Measurements from ENCODE around the gene PIEZO2. TPM values are rescaled to one million over a fixed set of nuclear protein-coding genes. Genes with fewer than 3 reads are reported as not detected.

PIEZO2 gene
- total RNA-seq, 4 donors from 2014 or later: 0.64 to 1.8 (median 1.6) TPM

DNA sequence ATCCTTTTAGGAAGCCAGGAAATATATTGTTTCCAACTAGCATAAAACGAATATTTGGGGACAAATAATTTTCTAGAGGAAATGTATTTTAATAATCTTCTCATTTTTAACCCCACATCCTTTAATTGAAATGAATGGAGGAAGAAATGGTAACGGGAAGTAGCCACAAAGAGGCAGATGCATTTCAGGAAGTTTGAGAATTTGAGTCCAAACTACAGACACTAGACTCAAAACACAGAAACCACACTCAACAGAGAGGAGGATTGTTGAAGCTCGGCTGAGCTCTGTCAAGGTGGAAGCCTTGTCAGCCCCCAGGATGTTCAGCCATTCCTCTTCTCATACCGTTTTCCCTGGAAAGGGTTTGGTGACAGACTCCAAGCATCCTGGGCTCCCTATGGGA, 335.0 kb downstream of the PIEZO2 start:
- no peak overlapping the region for H3K4me3 ChIP-seq
- H3K36me3 ChIP-seq: no peaks in the 10 kb centered on the region
- TF ChIP-seq POLR2AphosphoS5 (IDR thresholded peaks at IDR 0.05) (no peak), EP300 (IDR thresholded peaks at IDR 0.05) (no peak), POLR2A (IDR thresholded peaks at IDR 0.05) (no peak)
- TF ChIP-seq, protein P1, sequence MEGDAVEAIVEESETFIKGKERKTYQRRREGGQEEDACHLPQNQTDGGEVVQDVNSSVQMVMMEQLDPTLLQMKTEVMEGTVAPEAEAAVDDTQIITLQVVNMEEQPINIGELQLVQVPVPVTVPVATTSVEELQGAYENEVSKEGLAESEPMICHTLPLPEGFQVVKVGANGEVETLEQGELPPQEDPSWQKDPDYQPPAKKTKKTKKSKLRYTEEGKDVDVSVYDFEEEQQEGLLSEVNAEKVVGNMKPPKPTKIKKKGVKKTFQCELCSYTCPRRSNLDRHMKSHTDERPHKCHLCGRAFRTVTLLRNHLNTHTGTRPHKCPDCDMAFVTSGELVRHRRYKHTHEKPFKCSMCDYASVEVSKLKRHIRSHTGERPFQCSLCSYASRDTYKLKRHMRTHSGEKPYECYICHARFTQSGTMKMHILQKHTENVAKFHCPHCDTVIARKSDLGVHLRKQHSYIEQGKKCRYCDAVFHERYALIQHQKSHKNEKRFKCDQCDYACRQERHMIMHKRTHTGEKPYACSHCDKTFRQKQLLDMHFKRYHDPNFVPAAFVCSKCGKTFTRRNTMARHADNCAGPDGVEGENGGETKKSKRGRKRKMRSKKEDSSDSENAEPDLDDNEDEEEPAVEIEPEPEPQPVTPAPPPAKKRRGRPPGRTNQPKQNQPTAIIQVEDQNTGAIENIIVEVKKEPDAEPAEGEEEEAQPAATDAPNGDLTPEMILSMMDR (IDR thresholded peaks at IDR 0.05): no peak
- no peak for ATAC-seq
- H3K9me3 ChIP-seq: no peaks in the 10 kb centered on the region
- WGBS, 2 donors (ENCODE audit: low coverage in 1 of 2): 67 to 70% methylated on average over 3 to 4 of the region's 4 CpGs
- no peaks in the 10 kb centered on the region for H3K27me3 ChIP-seq
- H3K4me1 ChIP-seq: no peaks in the 10 kb centered on the region
- no peak overlapping the region for H3K27ac ChIP-seq

DNA sequence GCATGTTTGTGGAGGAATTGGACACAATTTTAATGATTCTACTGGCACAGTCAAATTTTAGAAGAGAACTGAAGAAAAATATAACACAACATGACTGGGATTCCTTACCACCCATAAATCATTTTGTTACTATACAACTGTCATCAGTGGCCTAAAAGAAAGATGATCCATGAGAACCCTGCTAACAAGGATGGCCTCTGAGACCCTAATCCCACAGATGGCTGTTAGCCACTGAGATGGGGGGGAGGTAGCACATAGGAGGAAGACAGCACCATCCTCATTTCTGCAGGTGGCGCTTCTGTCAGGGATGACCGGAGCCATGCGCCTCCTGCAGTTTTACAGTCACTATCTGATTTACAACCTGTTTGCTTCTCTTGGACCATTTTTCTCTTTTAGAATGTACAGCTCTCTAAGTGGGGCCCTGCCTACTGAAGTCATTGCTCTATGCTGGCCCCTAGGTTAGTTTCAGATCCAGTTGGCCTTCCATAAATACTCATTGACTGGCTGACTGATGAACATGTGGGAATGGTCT, 343.7 kb downstream of the PIEZO2 start:
- H3K4me1 ChIP-seq: no peaks in the 10 kb centered on the region
- no peak for ATAC-seq
- WGBS, 2 donors (ENCODE audit: low coverage in 1 of 2): 89 to 95% methylated on average over 3 of the region's 3 CpGs
- H3K4me3 ChIP-seq: no peak overlapping the region
- no peaks in the 10 kb centered on the region for H3K36me3 ChIP-seq
- H3K27ac ChIP-seq: no peak overlapping the region
- H3K27me3 ChIP-seq: no peaks in the 10 kb centered on the region
- TF ChIP-seq POLR2A (IDR thresholded peaks at IDR 0.05): no peak
- H3K9me3 ChIP-seq: no peaks in the 10 kb centered on the region

DNA sequence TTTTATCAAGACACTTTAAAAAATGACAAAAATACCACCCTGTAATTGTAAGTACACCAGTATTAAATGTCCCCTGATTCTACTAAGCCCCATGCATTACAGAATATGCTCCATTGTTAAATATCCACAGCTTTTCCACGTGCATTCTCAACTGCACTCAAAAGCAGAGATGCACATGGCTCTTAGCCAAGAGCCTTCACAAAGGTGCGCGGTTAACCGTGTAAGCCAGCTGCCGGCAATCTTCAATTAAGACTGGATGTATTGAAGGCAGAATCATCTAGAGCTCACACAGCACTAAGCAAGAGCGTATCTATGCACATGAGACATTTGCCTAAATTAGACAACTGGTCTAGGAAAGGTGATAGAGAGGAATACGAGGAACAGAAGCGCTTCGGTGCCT, 345.2 kb downstream of the PIEZO2 start:
- WGBS, 2 donors (ENCODE audit: low coverage in 1 of 2): 37 to 47% methylated on average over 8 to 9 of the region's 9 CpGs
- no peak overlapping the region for H3K4me3 ChIP-seq
- no peaks in the 10 kb centered on the region for H3K36me3 ChIP-seq
- no peak overlapping the region for H3K27ac ChIP-seq
- no peak for TF ChIP-seq POLR2AphosphoS5 (IDR thresholded peaks at IDR 0.05)
- TF ChIP-seq EP300 (IDR thresholded peaks at IDR 0.05): no peak
- TF ChIP-seq, protein P1 (IDR thresholded peaks at IDR 0.05): no peak
- TF ChIP-seq POLR2A (IDR thresholded peaks at IDR 0.05): no peak
- H3K27me3 ChIP-seq: no peaks in the 10 kb centered on the region
- H3K4me1 ChIP-seq: no peaks in the 10 kb centered on the region
- ATAC-seq: no peak
- H3K9me3 ChIP-seq: no peaks in the 10 kb centered on the region

DNA sequence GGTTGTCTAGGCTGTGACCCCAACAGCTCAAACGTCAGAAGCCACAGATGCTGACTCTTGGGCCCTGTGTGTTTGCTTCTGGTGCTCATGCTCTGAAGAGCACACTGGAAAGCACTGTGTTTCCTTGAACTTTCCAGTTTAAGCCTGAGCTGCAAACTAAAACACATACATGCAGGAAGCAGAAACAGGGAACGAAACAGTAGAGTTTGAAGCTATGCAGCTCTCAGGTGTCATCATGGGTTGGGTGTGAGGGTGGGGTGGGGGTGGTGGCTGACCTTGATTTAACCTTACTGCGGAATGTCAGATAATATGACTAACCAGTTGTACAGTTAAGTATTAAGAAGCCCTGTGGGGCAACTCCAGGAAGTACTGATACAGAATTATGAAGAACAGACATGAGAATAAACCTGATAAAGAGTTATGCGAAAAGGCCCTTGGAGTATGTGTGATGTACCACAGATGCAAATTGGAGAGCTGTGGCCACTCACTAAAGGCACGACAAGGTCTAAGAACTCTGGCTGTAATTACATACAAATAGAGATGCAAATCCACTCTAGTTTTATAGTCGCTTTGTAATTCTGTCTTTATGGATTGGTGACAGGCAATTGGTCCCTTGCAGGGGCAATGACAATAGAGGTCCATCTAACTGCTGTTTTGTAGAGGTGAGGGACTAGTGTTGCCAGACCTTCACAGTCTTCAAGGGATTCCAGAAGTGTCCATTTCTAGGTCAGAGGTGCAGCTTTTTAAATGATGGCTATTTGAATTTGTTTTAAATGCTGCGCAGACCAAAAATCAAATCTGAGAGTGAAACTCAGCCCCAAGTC, 350.4 kb downstream of the PIEZO2 start:
- Histone ChIP-seq H3K27me3 (no peaks in the 10 kb centered on the region), H3K9me3 (no peaks in the 10 kb centered on the region), H3K4me3 (no peak overlapping the region), H3K27ac (no peak overlapping the region), H3K36me3 (no peaks in the 10 kb centered on the region), H3K4me1 (no peaks in the 10 kb centered on the region)
- no peak for TF ChIP-seq EP300 (IDR thresholded peaks at IDR 0.05)
- TF ChIP-seq POLR2AphosphoS5 (IDR thresholded peaks at IDR 0.05): no peak
- TF ChIP-seq, protein P1 (IDR thresholded peaks at IDR 0.05): no peak
- TF ChIP-seq POLR2A (IDR thresholded peaks at IDR 0.05): no peak
- no peak for ATAC-seq
- WGBS, 2 donors (ENCODE audit: low coverage in 1 of 2): 43 to 63% methylated on average over 6 to 7 of the region's 7 CpGs

DNA sequence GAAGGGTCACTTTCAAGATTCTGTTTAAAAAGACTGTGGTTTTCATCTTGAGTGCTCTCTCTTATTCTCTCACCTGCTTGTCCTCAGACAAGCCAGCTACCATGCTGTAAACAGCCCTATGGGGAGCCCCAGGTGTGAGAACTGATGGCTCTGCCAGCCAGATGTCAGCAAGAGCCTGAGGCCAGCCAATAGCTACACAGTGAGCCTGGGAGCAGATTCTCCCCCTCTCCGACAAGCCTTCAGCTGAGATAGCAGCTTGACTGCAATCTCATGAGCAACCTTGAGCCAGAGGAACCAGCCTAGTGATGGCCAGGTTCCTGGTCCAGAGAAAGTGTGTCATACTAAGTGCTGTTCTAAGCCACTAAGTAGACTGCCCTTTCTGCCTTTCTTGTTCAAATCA, 351.5 kb downstream of the PIEZO2 start:
- Histone ChIP-seq H3K27ac (no peak overlapping the region), H3K9me3 (no peaks in the 10 kb centered on the region), H3K4me1 (no peaks in the 10 kb centered on the region), H3K27me3 (no peaks in the 10 kb centered on the region), H3K36me3 (no peaks in the 10 kb centered on the region), H3K4me3 (no peak overlapping the region)
- no CpG with 5 or more reads among the region's 1 CpG for WGBS, 2 donors (ENCODE audit: low coverage in 1 of 2)
- TF ChIP-seq, protein P1 (IDR thresholded peaks at IDR 0.05): no peak
- TF ChIP-seq POLR2AphosphoS5 (IDR thresholded peaks at IDR 0.05) (no peak), EP300 (IDR thresholded peaks at IDR 0.05) (no peak), POLR2A (IDR thresholded peaks at IDR 0.05) (no peak)
- no peak for ATAC-seq

All from gastroesophageal sphincter (tissue), 4 donors.